Right kidney (tissue), 9 donors: ENCODE measurements around the gene RFT1.
A peak's percentile ranks its signal among the peaks of the same experiment; 100 is the strongest.

Experiments used
- DNase-seq: peaks from one replicate; pipeline ENCODE4 v3.0.0-alpha.2; 2016
- long read RNA-seq, 8 donors: transcript quantifications; one replicate each; lab custom pipeline, GENCODE V29; 2026

Gene RFT1, protein sequence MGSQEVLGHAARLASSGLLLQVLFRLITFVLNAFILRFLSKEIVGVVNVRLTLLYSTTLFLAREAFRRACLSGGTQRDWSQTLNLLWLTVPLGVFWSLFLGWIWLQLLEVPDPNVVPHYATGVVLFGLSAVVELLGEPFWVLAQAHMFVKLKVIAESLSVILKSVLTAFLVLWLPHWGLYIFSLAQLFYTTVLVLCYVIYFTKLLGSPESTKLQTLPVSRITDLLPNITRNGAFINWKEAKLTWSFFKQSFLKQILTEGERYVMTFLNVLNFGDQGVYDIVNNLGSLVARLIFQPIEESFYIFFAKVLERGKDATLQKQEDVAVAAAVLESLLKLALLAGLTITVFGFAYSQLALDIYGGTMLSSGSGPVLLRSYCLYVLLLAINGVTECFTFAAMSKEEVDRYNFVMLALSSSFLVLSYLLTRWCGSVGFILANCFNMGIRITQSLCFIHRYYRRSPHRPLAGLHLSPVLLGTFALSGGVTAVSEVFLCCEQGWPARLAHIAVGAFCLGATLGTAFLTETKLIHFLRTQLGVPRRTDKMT
- long read RNA-seq, donor 1, full-length matches to known transcripts = 14 of 19 reads
- long read RNA-seq, donor 1, partial matches to known transcripts = 5 of 19 reads
- long read RNA-seq, donor 1, other reads (novel, unspliced or antisense) = 0 of 19 reads
- long read RNA-seq, donor 2, full-length matches to known transcripts = 6 of 6 reads
- long read RNA-seq, donor 2, partial matches to known transcripts = 0 of 6 reads
- long read RNA-seq, donor 2, other reads (novel, unspliced or antisense) = 0 of 6 reads
- long read RNA-seq, donor 3, full-length matches to known transcripts = 3 of 3 reads
- long read RNA-seq, donor 3, partial matches to known transcripts = 0 of 3 reads
- long read RNA-seq, donor 3, other reads (novel, unspliced or antisense) = 0 of 3 reads
- long read RNA-seq, donor 4, full-length matches to known transcripts = 5 of 5 reads
- long read RNA-seq, donor 4, partial matches to known transcripts = 0 of 5 reads
- long read RNA-seq, donor 4, other reads (novel, unspliced or antisense) = 0 of 5 reads
- long read RNA-seq, donor 5, full-length matches to known transcripts = 8 of 8 reads
- long read RNA-seq, donor 5, partial matches to known transcripts = 0 of 8 reads
- long read RNA-seq, donor 5, other reads (novel, unspliced or antisense) = 0 of 8 reads
- long read RNA-seq, donor 6, full-length matches to known transcripts = 3 of 3 reads
- long read RNA-seq, donor 6, partial matches to known transcripts = 0 of 3 reads
- long read RNA-seq, donor 6, other reads (novel, unspliced or antisense) = 0 of 3 reads
- long read RNA-seq, donor 7, full-length matches to known transcripts = 7 of 12 reads
- long read RNA-seq, donor 7, partial matches to known transcripts = 5 of 12 reads
- long read RNA-seq, donor 7, other reads (novel, unspliced or antisense) = 0 of 12 reads
- long read RNA-seq, donor 8, full-length matches to known transcripts = 7 of 12 reads
- long read RNA-seq, donor 8, partial matches to known transcripts = 5 of 12 reads
- long read RNA-seq, donor 8, other reads (novel, unspliced or antisense) = 0 of 12 reads

DNA sequence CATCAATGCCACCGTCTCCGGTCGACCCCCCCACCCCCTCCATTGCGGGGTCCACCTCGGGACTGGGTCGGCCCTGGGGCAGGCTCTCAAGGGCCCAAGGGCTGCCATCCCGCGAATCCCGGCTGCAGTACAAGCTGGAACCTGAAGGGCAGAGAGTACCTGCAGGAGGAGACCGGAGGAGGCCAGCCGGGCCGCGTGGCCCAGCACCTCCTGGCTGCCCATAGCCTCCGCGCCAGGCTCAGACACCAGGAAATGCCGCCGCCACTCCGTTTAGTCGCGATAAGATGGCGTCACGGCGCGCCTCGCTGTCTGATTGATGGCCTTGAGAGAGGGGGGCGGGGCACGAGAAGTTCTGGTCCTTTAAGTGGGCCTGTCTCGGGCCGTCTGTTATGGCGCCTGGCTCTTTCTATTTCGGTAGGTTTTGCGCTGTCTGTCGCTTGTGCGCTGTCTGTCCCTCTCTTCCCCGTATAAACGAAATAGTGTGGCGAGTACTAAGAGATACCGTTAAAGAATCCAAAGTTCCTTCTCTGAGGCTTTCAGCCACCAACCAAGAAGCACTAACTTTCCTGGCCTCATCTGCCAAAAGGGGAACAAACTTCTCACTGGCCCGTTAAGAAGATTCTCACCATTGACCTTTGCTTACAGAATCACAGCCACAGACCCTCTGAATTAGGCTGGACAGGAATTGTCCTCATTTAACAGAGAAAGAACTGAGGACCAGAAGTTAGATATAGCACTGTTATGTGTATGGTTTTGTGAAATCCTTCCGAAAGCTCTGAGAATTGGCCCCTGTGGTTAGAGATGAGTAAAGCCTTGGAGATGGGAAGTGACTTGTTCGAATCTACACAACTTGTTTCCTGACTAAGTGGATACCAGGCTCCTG is at the start of gene RFT1:
RFT1 (minus strand) TSS at position 257 of the 883 bp plus-strand sequence; CDS start at position 222, 35 bp downstream.
- peak; percentile 93 for DNase-seq

DNA sequence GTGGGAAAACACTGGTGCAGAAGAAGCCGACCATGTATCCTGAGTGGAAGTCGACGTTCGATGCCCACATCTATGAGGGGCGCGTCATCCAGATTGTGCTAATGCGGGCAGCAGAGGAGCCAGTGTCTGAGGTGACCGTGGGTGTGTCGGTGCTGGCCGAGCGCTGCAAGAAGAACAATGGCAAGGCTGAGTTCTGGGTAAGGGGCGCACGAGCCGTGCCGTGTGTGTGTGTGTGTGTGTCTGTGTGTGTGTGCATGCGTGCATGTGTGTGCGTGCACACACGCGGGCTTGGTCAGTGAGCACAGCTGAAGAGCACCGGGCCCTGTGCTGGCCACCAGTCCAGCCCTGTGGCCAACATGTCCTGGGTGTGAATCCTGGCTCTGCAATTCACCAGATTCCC is 49.3 kb upstream of the RFT1 start:
- no peak for DNase-seq

DNA sequence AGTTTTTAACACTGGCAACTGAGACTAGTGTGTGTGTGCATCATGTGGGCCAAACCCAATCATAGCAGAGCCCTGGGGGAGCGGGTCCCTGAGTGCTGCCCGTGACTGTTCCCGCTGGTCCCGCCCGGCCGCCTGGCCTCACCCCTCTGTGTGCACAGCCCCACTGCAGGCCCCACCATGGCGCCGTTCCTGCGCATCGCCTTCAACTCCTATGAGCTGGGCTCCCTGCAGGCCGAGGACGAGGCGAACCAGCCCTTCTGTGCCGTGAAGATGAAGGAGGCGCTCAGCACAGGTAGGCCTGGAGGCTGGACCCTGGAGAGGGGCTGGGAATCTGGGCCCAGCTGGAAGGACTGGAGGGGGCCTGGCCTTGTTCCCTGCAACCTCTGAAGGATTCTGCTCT is 48.0 kb upstream of the RFT1 start:
- DNase-seq = no peak

DNA sequence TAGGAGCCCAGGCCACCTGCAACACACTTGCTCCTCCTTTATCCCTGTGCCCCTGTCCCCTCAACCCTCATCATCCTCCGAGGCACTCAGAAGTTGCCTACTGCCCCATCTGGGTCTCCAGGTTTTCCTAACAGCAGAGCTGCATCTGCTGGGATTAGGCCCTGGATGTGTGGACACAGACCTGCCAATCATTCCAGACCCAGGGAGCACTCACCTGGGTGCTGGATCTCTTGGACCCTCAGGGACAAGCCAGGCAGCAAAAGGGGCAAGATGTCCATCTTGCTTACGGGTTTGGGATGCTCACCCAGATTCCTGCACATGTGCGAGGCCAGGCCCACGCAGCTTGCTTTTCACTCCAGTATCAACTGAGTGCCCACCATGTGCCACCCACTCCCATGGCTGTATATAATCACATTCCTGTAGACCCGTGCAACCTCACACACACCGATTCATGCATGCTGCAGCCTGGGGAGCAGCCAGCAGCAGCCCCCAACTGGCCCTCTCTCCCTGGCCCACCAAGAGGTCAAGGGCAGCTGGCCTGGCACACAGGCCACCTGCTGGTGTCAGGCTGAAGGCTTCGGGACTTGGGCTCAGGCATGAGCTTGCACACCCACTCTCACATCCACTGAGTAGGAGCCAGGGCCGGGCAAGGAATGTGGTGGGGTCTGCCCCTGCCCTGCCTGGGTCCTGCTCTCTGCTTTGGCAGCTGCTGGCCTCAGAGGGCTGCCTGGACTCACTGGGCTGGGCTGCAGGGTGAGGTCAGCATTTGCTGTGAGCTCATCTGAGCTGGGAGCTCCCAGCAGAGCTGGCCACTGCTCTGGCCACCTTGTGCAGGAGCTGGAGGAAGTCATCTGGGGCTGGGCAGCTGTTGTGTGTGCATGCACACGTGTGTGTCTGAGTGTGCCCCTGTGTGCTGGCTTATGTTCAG is 45.6 kb upstream of the RFT1 start:
- DNase-seq = no peak

DNA sequence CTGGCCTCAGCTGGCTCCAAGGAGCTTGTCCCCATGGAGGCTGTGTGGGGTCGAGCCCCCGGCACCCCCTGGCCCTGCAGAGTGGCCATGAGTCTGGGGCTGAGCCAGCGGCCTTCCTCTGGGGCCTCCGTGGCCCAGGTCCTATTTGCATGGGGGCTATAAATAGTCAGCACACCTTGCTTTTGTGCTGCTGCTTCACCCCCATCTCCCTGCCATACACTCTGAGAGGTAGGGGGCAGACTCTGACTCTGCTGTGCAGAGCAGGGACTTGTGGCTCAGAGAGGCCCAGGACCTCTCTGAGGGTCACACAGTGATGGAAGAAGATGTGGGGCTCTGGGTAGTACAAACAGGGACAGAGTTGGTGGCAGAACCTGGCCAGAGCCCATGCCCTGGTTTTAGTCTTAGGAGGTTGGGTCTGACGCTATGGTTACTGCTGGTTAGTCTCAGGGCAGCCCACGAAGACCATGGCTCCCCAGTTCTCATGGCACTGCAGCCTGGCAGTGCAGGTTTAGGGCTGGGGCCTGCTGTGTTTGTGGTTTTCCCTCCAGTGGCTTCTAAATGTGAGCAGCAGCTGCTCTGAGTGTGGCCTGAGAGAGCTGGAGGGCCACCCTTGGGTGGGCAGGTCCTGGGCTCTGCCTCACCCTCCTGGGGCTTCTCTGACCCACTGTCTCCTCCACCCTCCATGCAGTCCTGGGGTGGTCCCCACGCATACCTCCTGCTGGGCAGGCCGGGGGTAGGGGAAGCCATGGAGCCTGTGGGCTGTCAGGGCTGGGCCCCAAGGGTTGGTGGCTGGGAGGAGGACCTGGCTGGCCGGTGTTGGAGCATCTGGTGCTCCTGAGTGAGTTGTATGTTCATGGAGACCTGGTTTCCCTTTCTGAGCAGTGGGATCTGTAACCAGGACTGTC is 44.4 kb upstream of the RFT1 start:
- DNase-seq = no peak

DNA sequence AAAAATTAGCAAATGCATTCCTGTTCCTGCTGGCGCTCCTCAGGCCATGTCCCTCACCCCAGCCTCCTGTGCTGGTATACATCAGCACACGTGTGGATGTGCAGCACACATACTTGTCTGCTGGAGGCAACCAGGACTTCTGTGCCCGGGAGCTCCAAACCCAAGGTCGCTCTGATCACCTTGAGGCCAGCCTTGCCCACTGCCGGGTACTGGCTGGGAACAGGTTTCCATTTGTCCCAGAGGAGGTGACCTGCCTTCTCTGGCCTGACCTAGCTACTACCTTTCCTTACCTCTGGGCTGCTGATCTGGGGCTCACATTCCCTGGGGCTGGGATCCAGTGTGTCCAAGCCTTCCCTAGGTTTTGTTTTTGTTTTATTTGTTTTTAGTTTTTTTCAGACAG is 42.9 kb upstream of the RFT1 start:
- DNase-seq = no peak

DNA sequence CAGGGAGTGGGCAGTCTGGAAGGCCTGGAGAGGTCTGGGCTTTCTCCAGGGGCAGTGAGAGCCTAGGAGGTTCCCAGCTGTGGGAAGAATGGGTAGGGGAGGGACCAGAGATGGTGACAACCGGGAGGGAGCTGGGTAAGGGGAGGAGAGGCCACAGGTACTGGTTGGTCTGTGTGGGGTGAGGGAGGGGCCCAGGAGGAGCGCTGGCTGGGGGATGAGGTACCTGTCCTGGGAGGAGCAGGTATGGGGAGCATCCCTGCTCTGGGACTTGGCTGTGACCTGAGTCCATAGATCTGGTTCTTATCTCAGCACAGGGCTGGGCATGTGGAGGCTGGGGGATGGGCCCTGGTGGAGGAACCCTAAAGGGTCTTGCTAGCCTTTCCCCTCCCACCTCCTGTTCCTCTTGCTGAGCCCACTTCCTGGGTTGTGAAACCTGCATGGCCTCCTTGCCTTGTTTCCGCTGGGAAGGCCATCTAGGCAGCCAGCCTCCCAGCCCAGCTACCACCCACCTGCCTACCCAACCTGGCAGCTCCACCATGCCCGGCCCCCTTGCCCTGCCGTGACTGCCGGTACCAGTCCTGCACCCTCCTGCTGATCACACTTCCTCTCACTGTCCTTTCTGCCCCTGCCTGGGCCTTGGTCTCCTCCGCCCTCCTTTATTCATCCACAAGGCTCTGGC is 41.7 kb upstream of the RFT1 start:
- no peak for DNase-seq

DNA sequence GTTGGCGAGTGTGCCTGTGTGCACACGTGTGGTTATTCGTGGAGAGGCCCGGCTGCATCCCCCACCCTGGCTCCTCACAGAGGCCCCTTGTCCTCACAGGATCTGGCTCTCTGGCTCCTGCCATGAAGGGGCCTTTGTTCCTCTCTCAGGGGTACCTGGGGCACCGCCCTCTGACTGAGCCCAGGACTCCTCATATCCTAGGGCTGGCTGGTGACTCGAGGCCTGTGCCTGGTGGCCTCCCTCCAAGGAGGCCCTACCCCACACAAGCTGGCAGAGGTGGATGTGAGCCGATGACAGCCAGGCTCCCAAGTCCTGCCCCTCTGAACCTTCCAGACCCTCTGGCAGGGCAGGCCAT is 40.8 kb upstream of the RFT1 start:
- DNase-seq = no peak

DNA sequence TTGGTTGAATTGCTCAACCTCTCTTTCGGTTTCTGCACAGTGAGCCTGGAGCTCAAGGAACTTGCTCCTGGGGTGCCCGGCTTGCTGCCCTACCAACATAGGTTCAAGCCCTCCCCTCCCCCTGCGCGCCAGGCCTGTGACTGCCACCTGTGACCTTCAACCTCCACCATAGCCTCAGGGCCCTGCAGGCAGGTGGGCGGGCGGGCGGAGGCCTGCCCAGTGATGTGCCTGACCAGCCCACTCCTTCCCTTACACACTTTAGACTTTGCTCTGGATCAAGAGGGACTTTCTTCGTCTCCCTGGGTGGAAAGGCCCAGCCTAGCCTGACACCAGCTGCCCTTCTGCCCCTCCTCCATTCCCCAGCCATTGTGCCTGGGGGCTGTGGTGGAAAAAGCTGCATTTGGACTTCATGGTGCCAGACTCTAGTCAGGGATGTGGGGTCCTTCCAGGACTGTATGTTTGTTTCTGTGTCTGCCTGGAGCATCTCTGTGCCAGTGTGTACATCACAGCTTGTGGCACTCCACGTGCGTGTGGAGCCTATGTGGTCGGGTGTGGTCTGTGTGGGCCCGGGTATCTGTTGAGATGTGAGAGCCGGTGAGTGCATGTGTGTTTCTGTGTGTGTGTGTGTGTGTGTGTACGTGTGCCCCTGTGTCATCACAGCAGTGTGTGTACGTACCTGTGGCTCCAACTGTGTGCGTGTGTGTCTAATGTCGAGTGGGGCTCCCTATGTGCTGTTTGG is 40.3 kb upstream of the RFT1 start:
- DNase-seq = no peak

DNA sequence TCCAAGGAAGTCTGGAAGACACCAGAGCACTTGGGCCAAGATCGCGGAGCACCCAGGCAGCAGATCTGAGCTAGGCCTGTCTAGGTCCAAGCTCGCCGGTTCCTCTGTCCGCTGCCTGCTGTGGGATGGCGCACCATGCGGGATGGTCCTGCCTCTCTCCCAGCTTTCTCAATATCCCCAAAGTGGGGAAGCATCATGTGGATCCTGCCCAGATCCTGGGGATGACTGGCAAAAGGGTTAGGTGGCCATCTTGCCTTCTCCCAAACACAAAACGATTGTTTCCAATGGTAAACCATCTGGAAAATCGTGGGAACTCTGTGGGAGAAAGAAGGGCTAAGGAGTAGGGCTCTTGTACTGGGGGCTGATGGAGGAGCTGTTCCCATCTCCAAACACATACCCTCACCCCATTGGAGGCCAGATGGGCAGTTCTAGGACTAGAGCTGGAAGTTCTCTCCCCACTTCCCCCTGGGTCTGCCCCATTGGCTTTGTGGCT is 39.6 kb upstream of the RFT1 start:
- DNase-seq = no peak

DNA sequence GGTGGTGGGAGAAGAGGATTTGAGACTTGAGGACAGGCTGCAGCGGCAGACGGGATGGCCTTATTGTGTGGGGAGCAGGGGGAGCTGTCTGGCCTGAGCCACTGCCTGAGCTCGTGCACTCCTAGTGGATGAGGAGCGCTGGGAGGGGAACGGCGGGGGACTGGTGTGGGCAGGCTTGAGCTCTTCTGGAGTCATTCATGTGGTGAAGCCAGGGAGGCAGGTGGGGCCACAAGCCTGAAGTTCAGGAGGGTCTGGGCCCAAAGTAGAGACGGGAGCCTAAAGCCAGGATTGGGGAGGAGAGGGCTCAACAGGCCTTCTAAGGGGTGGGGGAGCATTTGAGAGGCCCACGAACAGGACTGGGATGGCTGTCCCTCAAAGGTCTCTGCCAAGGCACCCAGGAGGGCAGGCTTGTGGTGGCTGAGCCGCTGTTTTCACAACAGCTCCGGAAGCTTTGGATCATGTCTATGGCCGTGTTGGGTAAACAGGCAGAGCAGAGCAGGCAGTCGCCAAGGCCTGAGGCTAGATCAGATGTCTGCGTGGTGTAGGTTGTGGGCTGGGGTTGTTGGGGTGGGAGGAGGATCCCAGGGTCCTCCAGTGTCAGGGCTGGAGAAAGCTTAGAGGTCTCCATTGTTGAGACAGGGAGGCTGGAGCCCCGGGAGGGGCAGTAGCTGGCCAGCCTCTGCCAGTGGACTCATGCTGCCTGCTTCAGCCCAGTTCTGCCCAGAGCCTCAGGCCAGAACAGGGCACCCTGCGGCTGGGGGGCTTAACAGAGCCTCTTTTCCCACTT is 39.0 kb upstream of the RFT1 start:
- DNase-seq = no peak

DNA sequence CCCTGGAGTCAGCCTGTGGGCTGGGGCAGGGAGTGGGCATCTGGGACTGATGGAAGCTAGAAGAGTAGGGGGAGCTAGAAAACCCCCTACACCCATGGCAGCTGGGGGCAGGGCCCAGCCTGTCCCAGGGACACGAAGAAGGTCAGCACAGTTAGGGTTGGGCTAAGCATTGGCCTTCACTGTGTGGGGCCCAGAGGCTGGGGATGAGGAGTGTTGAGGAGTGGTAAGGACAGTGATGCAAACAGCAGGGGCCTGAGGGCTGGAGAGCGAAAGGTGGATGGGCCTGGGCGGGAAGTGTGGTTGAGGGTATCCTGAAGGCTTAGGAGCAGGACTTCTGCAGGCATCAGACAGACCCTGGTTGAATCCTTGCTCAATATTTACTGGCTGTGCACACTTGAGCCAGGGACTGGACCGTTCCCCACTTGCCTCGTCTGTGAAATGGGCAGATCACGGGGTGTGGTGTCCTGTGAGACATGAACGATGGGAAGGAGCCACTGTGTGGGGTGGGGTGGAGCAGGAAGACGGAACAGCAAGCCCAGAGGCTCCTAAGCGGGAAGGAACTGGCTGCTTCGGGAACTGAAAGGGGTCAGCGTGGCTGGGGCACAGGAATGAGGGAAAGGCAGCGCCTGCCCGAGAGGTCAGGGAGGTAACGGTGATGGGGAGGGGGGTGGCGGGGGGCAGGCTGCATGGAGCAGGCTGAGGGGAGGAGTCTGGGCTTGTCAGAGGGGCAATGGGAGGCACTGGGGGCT is 38.1 kb upstream of the RFT1 start:
- DNase-seq = no peak

DNA sequence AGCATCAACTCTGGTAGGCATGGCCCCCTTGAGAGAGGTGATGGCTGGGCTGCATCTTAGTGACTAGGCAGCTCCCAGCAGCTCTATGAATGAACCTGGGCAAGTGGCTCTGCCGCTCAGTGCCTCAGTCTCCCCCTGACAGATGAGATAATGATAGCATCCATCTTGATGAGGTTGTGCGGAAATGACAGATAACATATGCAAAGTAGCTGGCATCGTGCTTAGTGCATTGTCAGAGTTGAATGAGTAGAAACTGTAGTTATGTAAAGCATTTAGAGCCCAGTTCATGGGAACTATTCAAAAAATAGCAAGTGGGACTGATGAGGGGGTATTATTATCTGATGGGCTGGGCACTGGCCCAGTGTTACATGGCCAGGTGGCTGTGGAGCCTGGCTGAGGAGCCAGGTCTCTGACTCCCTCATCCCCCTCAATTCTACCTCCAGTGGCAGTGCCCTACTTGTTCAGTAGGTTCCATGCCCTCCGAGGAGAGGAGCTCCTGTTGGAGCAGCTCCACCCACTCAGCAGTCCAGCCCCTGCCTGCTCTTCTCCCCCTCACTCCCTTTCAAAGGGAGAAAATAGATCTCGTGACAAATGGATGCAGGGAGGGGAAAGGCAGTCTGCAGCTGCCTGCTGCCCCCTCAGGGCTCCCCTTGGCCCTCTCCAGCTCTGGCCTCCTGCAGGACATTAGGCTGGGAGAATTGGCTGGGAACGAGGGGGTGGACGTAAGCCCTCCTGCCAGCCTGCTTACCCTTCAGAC is 37.4 kb upstream of the RFT1 start:
- no peak for DNase-seq

DNA sequence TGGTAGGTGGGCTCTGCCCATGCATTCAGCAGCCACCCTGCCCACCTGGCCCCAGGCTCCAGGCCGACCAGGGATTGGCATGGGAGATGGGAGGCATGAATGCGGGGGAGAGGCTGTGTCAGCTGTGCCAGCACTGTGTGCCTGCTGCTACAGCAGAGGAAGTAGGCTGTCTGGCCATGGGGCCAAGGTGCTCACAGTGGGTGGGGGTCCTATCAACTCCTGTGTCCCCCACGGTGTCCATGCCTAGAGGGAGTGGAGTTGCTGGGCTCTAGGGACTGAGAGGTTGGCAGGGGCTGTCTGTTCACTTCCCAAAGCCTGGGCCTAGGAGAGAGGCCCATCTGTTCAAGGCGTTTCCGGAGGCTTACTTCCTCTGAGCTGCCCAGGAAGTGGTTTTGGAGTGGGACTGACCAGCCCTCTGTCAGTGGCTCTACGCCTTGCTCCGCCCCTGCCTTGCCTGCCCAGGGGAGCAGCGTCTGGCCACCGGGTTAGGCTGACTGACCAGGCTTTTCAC is 36.6 kb upstream of the RFT1 start:
- no peak for DNase-seq

DNA sequence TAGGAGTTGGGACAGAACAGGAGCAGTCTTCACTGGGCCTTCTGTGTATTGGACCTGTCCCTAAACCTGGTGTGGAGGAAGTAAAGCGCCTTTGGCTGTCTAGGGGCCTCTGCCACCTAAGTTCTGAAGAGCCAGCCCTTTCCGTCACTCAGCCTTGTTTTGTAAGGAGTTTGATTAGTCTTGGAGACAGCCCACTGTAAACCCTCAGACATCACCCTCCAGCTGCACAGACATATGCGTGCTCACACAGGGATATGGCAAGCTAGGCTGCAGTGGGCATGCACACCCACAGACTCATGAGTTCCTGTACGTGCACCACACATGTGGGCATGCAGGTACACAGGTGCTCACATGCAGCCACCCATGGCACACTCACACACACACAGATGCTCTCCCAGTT is 36.0 kb upstream of the RFT1 start:
- no peak for DNase-seq
